Ascending aorta (tissue), 2 donors: ENCODE data around the gene PIGN. TPM values are rescaled to one million over a fixed set of nuclear protein-coding genes. Genes with fewer than 3 reads are reported as not detected.

ENCODE experiments used
- DNase-seq, 2 donors: peaks; one replicate each; pipeline ENCODE4 v3.0.0-alpha.2; 2019; ENCODE audit warnings: low spot score in 2 of 2
- H3K27ac ChIP-seq, 2 donors: fragments of 200-600 bp; sonication (generic); one replicate each; pipeline ENCODE4 v1.5.1; 2016 to 2017; ENCODE audit warnings: mild to moderate bottlenecking in 1 of 2
- H3K27me3 ChIP-seq: fragments of 200-600 bp; sonication (generic); one replicate; pipeline ENCODE4 v1.5.1; 2017
- H3K36me3 ChIP-seq, 2 donors: fragments of 200-600 bp; sonication (generic); one replicate each; pipeline ENCODE4 v1.5.1; 2016
- H3K4me1 ChIP-seq, 2 donors: fragments of 200-600 bp; sonication (generic); one replicate each; pipeline ENCODE4 v1.5.1; 2016 to 2017; ENCODE audit warnings: mild to moderate bottlenecking in 1 of 2
- H3K4me3 ChIP-seq, 2 donors: fragments of 200-600 bp; sonication (generic); one replicate each; pipeline ENCODE4 v1.5.1; 2016 to 2017; ENCODE audit warnings: mild to moderate bottlenecking in 1 of 2
- H3K9me3 ChIP-seq, 2 donors: fragments of 200-600 bp; sonication (generic); one replicate each; pipeline ENCODE4 v1.5.1; 2016
- intact Hi-C: fragments of 100-400 bp; cut with DNase I; formaldehyde crosslinking; loops from one replicate; pipeline ENCODE4 v1.15.1; 2023
- total RNA-seq: library from RNA; depleted of rRNA; stranded (reverse); fragments of >200 nt; gene quantifications from one replicate; pipeline ENCODE4 v1.1.0, GENCODE V29; 2016
- TF ChIP-seq, protein P1 (sequence below), 3 experiments: fragments of 200-600 bp in 2 of 3; fragments of 450-650 bp in 1 of 3; sonication (generic) in 2 of 3; IDR thresholded peaks; one replicate each; pipeline ENCODE4 v1.5.1; 2016 to 2019; ENCODE audit warnings: antibody characterized with exemption in 3 of 3, mild to moderate bottlenecking in 1 of 3, moderate library complexity in 1 of 3

The PIGN gene
- total RNA-seq, 1 donor from 2014 or later: 12.8 TPM

- Histone ChIP-seq H3K36me3 (no peaks in the 10 kb centered on the region), H3K27me3 (no peaks in the 10 kb centered on the region), H3K27ac (no peak overlapping the region), H3K9me3 (no peaks in the 10 kb centered on the region), H3K4me1 (peaks cover 0 to 3% of the 10 kb centered on the region in 2 donors), H3K4me3 (no peak overlapping the region)
- TF ChIP-seq, protein P1, sequence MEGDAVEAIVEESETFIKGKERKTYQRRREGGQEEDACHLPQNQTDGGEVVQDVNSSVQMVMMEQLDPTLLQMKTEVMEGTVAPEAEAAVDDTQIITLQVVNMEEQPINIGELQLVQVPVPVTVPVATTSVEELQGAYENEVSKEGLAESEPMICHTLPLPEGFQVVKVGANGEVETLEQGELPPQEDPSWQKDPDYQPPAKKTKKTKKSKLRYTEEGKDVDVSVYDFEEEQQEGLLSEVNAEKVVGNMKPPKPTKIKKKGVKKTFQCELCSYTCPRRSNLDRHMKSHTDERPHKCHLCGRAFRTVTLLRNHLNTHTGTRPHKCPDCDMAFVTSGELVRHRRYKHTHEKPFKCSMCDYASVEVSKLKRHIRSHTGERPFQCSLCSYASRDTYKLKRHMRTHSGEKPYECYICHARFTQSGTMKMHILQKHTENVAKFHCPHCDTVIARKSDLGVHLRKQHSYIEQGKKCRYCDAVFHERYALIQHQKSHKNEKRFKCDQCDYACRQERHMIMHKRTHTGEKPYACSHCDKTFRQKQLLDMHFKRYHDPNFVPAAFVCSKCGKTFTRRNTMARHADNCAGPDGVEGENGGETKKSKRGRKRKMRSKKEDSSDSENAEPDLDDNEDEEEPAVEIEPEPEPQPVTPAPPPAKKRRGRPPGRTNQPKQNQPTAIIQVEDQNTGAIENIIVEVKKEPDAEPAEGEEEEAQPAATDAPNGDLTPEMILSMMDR (IDR thresholded peaks at IDR 0.05): no peak
- intact Hi-C loops: no loop called here
- DNase-seq: no peak
These were observed 58.7 kb downstream of the PIGN start for GRCh38 chr18:62128157-62128556.

GRCh38 chr18:62126737-62127136, 60.1 kb downstream of the PIGN start:
- DNase-seq: no peak
- Histone ChIP-seq H3K4me1 (peaks cover 0 to 3% of the 10 kb centered on the region in 2 donors), H3K27me3 (no peaks in the 10 kb centered on the region), H3K27ac (no peak overlapping the region), H3K9me3 (no peaks in the 10 kb centered on the region), H3K4me3 (no peak overlapping the region), H3K36me3 (no peaks in the 10 kb centered on the region)
- intact Hi-C loops: no loop called here
- TF ChIP-seq, protein P1 (IDR thresholded peaks at IDR 0.05): no peak

DNA sequence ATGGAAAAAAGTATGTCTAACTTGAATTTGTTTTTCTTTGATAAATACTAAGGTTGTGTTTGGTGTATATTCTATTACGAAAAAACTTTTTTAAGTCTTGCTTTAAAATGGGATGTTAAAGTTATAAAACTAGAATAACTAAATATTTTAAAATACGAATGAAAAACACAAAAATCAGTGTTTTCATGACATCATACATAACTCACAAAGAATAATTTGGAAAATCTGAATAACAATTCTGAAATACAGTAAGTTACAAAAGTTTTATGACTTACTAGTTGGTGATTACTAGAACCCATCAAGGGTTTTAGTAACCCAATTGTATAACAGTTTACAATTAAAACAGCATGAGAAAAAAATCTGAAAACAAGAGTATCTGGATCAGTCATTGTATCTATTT, 61.2 kb downstream of the PIGN start:
- DNase-seq: no peak
- intact Hi-C loops: no loop called here

DNA sequence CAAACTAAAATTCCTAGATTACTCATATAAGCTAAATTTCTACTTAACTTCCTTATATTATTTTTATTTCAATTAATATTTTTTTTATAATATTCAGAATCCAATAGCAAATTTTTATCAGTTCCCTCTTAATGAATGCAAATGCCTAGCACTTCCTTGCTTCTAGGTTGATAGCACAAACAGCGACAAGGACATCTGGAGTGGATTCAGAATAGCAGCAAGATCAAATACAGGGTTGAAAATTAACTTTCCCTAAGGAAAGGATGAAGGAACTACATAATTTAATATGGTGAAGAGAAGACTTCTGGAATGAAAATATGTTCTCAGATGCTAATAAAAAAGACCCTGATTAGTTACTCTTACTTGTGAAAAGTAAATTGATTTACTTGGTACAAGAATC, 64.5 kb downstream of the PIGN start:
- TF ChIP-seq, protein P1 (IDR thresholded peaks at IDR 0.05): no peak
- H3K27ac ChIP-seq: no peak overlapping the region
- no peak overlapping the region for H3K4me3 ChIP-seq
- H3K9me3 ChIP-seq: peaks cover 0 to 6% of the 10 kb centered on the region in 2 donors
- intact Hi-C loops: no loop called here
- no peaks in the 10 kb centered on the region for H3K27me3 ChIP-seq
- peaks cover 0 to 8% of the 10 kb centered on the region in 2 donors for H3K4me1 ChIP-seq
- no peaks in the 10 kb centered on the region for H3K36me3 ChIP-seq
- no peak for DNase-seq

More for the DNA sequence above, 61.2 kb downstream of the PIGN start:
- H3K4me1 ChIP-seq: no peaks in the 10 kb centered on the region
- H3K27me3 ChIP-seq: no peaks in the 10 kb centered on the region
- TF ChIP-seq, protein P1 (IDR thresholded peaks at IDR 0.05): no peak
- no peaks in the 10 kb centered on the region for H3K9me3 ChIP-seq
- H3K27ac ChIP-seq: no peak overlapping the region
- H3K4me3 ChIP-seq: no peak overlapping the region
- H3K36me3 ChIP-seq: no peaks in the 10 kb centered on the region

- no peak overlapping the region for H3K27ac ChIP-seq
- H3K27me3 ChIP-seq: no peaks in the 10 kb centered on the region
- H3K4me1 ChIP-seq: peaks cover 0 to 8% of the 10 kb centered on the region in 2 donors
- intact Hi-C loops: no loop called here
- no peak for DNase-seq
- H3K9me3 ChIP-seq: peaks cover 0 to 6% of the 10 kb centered on the region in 2 donors
- no peaks in the 10 kb centered on the region for H3K36me3 ChIP-seq
- TF ChIP-seq, protein P1 (IDR thresholded peaks at IDR 0.05): no peak
- H3K4me3 ChIP-seq: no peak overlapping the region
These were observed 67.0 kb downstream of the PIGN start for GRCh38 chr18:62119884-62120283.

- H3K9me3 ChIP-seq: peaks cover 0 to 6% of the 10 kb centered on the region in 2 donors
- H3K4me1 ChIP-seq: peaks cover 0 to 8% of the 10 kb centered on the region in 2 donors
- TF ChIP-seq, protein P1 (IDR thresholded peaks at IDR 0.05): no peak
- no peak overlapping the region for H3K27ac ChIP-seq
- no peaks in the 10 kb centered on the region for H3K36me3 ChIP-seq
- intact Hi-C loops: no loop called here
- H3K27me3 ChIP-seq: no peaks in the 10 kb centered on the region
- DNase-seq: no peak
- no peak overlapping the region for H3K4me3 ChIP-seq
These were observed 68.5 kb downstream of the PIGN start for GRCh38 chr18:62118328-62118727.
